C1 segment of cervical spinal cord (tissue), 14 donors: Measurements from ENCODE around the gene SYTL4.
A peak's percentile ranks its signal among the peaks of the same experiment; 100 is the strongest.

Experiments used
- DNase-seq, 14 donors: peaks; one replicate each; lab custom pipeline; 2025; lab: John Stamatoyannopoulos, UW

Gene SYTL4

GRCh38 chrX:100695302-100695701 lies 36.6 kb downstream of the SYTL4 start:
- no peak for DNase-seq

DNA sequence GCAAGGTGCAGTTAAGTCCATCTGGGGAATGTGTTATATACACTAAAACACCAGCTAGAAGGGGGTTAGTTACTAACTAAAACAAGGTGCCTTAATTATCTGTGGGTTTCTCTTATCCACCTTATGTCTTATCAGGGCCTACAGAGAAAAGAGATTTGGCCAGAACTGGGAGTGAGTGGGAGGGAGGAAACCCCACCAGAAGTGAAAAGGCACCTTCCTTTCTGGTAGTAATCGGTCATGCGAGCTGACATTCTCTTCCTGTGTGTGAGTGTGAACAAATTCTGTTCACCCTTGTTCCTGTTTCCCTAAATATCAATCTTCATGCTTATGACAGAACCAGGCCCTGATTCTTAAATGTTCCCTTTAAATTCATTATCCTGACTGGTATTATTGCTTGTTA lies 44.4 kb downstream of the SYTL4 start:
- DNase-seq, result no peak

DNA sequence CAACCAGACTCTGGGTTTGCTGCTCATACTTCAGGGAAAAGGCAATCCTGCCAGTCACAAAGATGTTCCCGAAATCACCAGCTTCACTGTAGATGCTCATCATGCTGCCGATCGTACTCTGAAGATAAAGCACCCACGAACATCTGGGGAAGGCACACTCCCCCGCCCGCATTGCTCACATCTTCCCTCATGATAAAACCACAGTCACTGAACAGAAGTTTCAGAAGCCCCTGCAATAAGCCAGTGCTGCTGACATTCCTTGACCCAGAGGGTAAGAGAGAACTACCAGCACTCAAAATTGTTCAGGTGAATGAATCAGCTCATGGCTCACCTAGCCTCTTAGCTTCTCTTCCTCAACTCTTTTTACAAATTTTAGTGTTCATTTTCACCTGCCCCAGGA lies 44.8 kb downstream of the SYTL4 start:
- no peak for DNase-seq

DNA sequence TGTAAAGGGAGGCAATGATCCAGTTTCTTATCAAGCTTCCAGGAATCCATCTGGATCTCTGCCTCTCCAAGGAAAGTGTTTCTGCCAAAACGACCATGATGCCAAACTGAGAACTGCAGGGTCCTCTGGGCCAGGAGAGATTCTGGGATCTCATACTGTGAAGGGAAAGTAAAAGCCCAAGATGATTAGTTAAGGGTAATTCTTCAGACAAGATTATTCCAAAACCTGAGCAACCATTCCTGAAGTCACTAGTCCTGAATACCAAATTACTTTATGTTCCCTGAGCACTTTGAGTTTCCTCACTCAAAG lies 46.0 kb downstream of the SYTL4 start:
- DNase-seq, result no peak

- peak in 11 of 14 donors; percentile 1 to 66 (median 28) for DNase-seq
Observed at GRCh38 chrX:100685284-100685996, 46.5 kb downstream of the SYTL4 start.

DNA sequence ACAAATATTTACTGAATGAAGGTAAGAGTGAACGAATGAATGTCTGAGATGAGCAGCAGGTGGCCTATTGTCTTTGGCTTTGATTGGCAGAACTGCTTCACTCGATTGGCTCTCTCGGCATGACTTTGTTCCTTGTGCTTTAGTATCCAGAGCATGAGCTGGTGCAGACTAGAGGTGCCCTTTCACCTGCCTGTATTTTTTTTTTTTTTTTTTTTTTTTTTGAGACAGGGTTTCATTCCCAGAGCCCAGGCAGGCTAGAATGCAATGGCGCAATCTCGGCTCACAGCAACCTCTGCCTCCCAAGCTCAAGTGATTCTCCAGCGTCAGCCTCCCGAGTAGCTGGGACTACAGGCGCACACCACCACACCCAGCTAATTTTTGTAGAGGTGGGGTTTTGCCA lies 49.0 kb downstream of the SYTL4 start:
- no peak for DNase-seq

DNA sequence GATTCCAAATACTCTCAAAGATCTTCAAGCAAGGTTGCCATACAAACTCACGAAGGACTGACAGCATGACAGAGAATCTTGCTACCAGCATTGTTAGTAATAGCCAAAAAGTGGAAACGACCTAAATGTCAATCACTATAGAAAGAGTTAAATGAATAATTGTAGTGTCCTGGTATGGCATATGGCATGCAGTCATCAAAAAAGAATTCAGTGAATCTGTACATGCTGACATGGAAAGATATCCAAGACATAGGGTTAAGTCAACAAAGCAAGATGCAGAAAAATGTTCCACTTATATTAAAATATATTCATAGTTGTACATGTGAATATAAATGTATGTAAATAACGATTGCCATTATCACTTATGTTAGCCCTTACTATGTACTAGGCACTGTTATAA lies 50.3 kb downstream of the SYTL4 start:
- no peak for DNase-seq

DNA sequence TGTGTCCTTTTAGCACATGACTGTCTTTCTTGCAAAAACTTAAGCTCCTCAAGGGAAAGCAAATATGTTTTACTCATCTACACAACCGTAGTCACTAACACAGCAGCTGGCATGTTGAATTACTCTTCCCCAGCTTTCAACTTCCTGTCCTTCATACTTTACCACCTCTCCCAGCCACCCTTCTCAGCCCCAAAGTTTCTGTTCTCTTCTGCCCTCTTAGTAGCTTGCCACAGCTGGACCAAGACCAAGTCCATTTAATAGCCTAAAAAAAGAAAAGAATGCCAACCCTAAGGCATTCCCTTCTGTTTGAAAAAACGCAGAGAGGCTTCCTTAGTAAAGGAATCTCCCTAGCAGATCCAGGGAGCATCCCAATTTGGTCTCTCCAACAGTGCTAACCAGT lies 51.2 kb downstream of the SYTL4 start:
- DNase-seq, result no peak

DNA sequence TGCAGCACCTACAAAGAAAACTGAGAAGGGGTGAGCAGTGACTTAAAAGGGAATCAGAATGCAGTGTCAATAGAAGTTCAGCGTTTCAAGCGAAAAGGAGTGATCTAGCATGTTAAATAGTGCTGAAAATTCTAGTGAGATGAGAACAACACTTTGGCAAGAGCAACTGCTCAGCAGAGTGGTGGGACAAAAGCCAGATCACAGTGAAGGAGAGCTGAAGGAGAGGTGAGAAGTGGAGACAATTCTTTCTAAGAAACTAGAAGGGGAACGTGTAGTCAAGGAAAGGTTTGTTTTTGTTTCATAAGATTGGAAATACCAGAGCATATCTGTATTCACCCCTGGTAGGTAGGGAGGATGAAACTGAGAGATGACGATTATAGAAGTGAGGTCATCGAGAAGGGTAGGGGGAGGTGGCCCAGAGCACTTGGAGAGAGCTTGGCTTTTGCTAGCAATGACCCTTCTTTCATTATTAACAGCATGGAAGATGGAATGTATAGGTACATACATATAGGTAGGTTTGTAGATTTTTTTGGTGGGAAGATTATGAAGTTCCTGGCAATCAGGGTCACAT lies 54.2 kb downstream of the SYTL4 start:
- DNase-seq, result no peak

DNA sequence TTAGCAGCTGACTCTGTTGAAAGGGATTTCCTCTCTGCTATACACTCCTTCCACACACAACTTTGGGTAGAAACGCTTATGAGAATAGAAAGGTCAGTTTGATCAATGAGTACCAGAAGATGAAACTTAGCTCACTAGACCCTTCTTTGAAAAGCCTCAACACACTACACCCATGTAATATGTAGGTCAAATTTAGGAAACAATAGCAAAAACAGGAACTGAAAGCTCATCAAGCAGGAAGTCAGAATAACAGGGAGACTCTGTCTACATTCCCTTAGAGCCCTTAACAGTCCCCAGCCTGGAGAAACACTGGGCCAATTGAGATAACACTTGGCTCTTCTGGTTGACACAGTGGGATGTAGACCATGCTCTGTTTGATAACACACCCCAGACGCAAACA lies 57.2 kb downstream of the SYTL4 start:
- no peak for DNase-seq

DNA sequence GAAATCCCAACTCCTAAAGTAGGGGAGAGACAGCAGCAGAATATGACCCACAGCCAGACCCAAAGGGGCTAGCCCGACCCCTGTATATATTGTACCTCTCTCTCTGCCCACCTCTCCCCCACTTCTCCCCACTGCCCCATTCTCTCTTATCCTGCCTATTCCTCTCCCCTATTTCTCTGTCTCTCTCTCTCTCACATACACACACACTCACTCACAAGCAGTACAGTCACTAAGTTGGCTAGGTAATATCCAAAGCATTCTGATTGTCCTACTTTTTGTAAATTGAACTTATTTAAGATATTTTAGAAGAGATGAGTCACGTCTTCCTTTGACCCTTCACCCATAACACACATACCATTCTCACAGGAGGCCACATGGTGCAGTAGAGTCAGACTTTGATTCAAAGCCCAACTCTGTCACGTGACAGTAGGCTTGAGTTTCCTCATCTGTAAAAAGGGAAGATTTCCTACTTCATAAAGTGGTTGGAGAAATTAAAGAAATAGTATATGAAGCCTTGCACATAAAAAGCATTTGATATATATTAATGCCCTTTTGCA lies 58.4 kb downstream of the SYTL4 start:
- DNase-seq, result no peak

DNA sequence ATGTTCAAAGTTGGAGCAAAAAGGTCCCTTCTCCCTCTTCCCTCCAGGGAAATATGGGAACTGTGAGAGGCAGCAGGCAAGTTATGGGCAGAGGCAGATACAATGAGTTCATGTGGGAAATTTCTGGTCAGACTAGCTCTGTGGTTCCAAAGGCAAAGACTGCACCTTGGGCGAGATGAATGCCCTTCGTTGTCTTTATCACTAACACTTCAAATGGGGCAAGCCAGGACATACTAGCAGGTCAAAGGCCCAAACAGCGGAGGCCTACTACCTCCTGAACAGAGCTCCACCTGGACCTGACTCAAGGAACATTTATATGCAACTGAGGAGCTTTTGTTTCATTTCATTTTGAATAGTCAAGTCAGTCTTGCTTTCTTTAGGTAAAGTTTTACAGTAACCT lies 59.0 kb downstream of the SYTL4 start:
- no peak for DNase-seq

GRCh38 chrX:100663642-100664041 lies 68.3 kb downstream of the SYTL4 start:
- DNase-seq, result no peak

GRCh38 chrX:100662796-100663195 lies 69.1 kb downstream of the SYTL4 start:
- DNase-seq, result no peak

DNA sequence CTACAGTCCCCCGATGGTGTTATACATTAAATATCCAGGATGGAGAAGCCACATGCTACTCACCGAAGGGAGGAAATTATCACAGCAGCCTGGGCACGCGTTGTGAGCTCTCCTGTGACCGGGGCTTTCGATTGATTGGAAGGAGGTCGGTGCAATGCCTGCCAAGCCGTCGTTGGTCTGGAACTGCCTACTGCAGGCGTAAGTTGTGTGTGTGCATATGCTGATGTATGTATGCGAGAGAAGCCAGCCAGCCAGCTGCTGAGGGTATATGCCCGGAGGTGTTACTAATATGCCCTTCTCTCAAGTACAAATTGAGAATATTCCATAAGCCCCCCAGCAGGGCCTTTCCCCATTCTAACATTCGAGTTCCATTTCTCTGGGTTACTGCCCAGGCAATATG lies 69.8 kb downstream of the SYTL4 start:
- DNase-seq, result no peak

DNA sequence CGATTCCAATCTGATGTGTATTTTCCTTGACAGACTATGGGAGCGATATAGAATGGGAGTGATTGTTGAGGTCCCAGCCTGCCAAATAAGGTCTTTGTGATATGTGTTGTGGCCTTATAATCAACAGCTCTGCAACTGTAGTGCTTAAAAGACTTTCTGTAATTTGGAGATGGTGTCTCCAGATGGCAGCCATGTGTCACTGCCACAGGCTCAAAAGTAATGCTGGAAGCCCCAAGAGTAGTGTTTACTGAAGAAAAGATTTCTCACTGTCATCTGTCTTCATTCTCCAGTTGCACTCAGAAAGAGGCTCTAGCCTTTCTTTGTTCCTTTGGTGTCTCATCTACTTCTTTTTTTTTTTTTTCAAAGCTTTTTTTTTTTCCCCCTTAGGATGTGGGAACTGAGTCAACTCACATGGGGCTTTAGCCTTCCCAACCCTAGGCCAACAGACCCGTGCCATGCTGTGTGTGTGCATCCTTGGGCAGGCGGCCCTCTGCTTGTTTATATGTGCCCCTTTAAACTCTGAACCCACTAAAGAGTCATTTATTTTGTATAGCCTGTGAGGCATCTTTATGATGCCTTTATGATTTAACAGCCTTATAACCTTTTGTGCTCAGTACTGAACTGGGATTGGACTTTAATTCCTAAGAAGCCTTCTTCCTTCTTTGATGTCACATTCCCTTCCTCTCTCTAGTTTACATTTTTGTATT lies 72.3 kb downstream of the SYTL4 start:
- no peak for DNase-seq

- no peak for DNase-seq
Observed at GRCh38 chrX:100658941-100659381, 73.0 kb downstream of the SYTL4 start.

- DNase-seq, result no peak
Observed at GRCh38 chrX:100654261-100654660, 77.7 kb downstream of the SYTL4 start.

GRCh38 chrX:100652266-100652665 lies 79.7 kb downstream of the SYTL4 start:
- DNase-seq, result no peak

DNA sequence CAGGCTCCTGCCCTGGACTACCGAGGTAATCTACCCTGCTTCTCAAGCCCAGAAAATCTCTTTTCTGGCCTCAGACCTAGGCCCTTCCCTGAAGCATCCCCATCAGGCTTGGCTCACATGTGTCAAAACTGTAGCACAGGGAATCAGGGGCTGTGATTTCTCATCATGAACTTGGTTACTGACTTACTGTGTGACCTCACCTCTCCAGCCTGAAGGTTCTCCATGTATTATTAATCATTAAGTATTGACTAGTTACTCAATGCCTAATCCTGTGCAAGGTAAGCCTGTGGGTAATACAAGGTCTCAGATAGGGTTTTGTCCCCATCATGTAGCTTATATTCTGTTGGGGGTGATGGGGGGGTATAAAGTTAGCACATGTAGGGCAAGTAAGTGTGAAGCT lies 81.1 kb downstream of the SYTL4 start:
- no peak for DNase-seq

DNA sequence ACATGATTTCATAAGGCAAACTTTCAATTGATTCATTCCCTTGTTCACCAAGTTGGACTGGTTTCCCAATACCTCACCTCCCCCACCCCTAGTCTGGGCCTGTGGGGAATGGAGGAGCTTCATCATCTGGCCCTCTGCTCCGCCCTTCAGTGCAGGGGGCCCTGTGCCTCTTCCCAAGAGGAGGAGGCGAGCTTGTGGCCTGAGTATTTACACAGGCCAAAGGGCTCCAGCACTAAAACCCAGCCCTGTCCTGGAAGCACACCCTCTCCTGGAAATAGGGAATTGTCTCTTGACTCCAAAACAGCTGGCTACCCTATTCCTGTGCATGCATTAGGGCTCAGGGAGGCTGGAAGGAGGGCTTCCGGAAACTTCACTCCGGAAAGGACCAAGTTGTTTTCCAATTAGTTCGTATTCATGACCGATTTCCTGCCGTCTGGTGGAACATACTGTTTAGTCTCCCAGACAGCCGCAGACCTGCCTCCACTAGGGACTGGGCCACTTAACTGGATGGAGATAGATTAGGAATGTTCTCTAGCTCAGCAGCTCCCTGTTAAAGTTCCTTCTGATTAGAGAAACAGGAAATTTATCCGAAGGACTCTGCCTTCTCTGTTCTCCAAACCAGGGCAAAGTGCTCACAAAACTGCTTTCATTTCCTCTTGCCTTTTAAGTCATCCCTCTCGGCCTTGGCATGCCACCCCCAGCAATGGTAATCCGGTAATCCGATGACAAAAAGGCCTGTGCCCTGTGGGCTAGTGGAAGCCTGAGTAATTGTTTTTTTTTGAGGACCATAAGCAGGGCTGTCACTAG lies 82.2 kb downstream of the SYTL4 start:
- DNase-seq, result peak in 1 of 14 donors; percentile 8
